ENCODE results near the gene NKD1. TPM values are rescaled to one million over a fixed set of nuclear protein-coding genes. Genes with fewer than 3 reads are reported as not detected.

NKD1 gene
- total and polyA plus RNA-seq, 2 donors = 0.90 to 0.98 TPM

GRCh38 chr16:50688867-50689266, 140.7 kb downstream of the NKD1 start:
- Histone ChIP-seq H3K9me3 (ENCODE audit: control insufficient read depth in 2 of 2, insufficient read depth in 1 of 2, low read length in 1 of 2) (peaks cover 0 to 5% of the 10 kb centered on the region in 2 donors), H3K27me3 (ENCODE audit: control insufficient read depth in 2 of 2, insufficient read depth in 1 of 2, low read length in 1 of 2) (peaks cover 2 to 15% of the 10 kb centered on the region in 2 donors), H3K4me1 (ENCODE audit: control insufficient read depth in 2 of 2, insufficient read depth in 2 of 2, low read length in 2 of 2) (peaks cover 15 to 34% of the 10 kb centered on the region in 2 donors), H3K4me3 (ENCODE audit: low read length in 2 of 2) (no peak overlapping the region), H3K36me3 (ENCODE audit: control insufficient read depth in 2 of 2, insufficient read depth in 2 of 2, low read length in 1 of 2) (no peaks in the 10 kb centered on the region), H3K27ac (ENCODE audit: low read depth in 1 of 2, low read length in 1 of 2) (no peak overlapping the region)
- WGBS = 94% methylated on average over 3 of the region's 3 CpGs
- no peak for DNase-seq (ENCODE audit: low read depth in 6 of 9, low spot score in 9 of 9)

DNA sequence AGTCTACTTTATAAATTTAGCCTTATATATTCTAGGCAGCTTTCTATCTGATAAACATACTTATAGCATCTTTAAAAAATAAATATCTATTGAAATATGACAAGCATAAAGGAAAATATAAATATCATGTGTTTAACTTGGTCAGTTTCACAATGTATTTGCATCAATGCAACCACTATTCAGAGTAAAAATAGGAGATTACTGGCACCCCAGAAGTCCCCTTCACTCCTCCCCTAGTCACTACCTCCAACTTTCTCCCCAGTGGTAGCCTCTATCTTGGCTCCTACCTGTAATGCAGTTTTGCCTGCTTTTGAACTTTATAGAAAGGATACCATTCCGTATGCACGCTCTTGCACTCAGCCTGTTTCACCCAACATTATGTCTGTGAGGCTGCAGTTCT, 142.0 kb downstream of the NKD1 start:
- H3K27me3 ChIP-seq (ENCODE audit: control insufficient read depth in 2 of 2, insufficient read depth in 1 of 2, low read length in 1 of 2) = peaks cover 2 to 21% of the 10 kb centered on the region in 2 donors
- no peak for DNase-seq (ENCODE audit: low read depth in 6 of 9, low spot score in 9 of 9)
- WGBS = 98% methylated on average over 2 of the region's 2 CpGs
- H3K27ac ChIP-seq (ENCODE audit: low read depth in 1 of 2, low read length in 1 of 2) = no peak overlapping the region
- no peaks in the 10 kb centered on the region for H3K36me3 ChIP-seq (ENCODE audit: control insufficient read depth in 2 of 2, insufficient read depth in 2 of 2, low read length in 1 of 2)
- no peaks in the 10 kb centered on the region for H3K9me3 ChIP-seq (ENCODE audit: control insufficient read depth in 2 of 2, insufficient read depth in 1 of 2, low read length in 1 of 2)
- no peak overlapping the region for H3K4me3 ChIP-seq (ENCODE audit: low read length in 2 of 2)
- H3K4me1 ChIP-seq (ENCODE audit: control insufficient read depth in 2 of 2, insufficient read depth in 2 of 2, low read length in 2 of 2) = peaks cover 8 to 25% of the 10 kb centered on the region in 2 donors

- Histone ChIP-seq H3K9me3 (ENCODE audit: control insufficient read depth in 2 of 2, insufficient read depth in 1 of 2, low read length in 1 of 2) (no peaks in the 10 kb centered on the region), H3K27me3 (ENCODE audit: control insufficient read depth in 2 of 2, insufficient read depth in 1 of 2, low read length in 1 of 2) (peaks cover 2 to 21% of the 10 kb centered on the region in 2 donors), H3K4me3 (ENCODE audit: low read length in 2 of 2) (no peak overlapping the region), H3K27ac (ENCODE audit: low read depth in 1 of 2, low read length in 1 of 2) (no peak overlapping the region), H3K4me1 (ENCODE audit: control insufficient read depth in 2 of 2, insufficient read depth in 2 of 2, low read length in 2 of 2) (peaks cover 0 to 26% of the 10 kb centered on the region in 2 donors), H3K36me3 (ENCODE audit: control insufficient read depth in 2 of 2, insufficient read depth in 2 of 2, low read length in 1 of 2) (no peaks in the 10 kb centered on the region)
- 96% methylated on average over 4 of the region's 4 CpGs for WGBS
- no peak for DNase-seq (ENCODE audit: low read depth in 6 of 9, low spot score in 9 of 9)
These were observed 144.4 kb downstream of the NKD1 start for GRCh38 chr16:50692644-50692998.

GRCh38 chr16:50692999-50693781, 145.0 kb downstream of the NKD1 start, which contains the start of gene NOD2:
Gene NOD2, plus strand, starts transcription at chr16:50693606. Its CDS starts 5,890 bp downstream, at chr16:50699496.
- Histone ChIP-seq H3K4me1 (ENCODE audit: control insufficient read depth in 2 of 2, insufficient read depth in 2 of 2, low read length in 2 of 2) (peaks cover 0 to 29% of the 10 kb centered on the region in 2 donors), H3K4me3 (ENCODE audit: low read length in 2 of 2) (peak within 1 kb of the TSS; percentile 13 to 34), H3K27me3 (ENCODE audit: control insufficient read depth in 2 of 2, insufficient read depth in 1 of 2, low read length in 1 of 2) (peaks cover 2 to 19% of the 10 kb centered on the region in 2 donors), H3K27ac (ENCODE audit: low read depth in 1 of 2, low read length in 1 of 2) (no peak within 1 kb of the TSS), H3K36me3 (ENCODE audit: control insufficient read depth in 2 of 2, insufficient read depth in 2 of 2, low read length in 1 of 2) (no peaks in the 10 kb centered on the region), H3K9me3 (ENCODE audit: control insufficient read depth in 2 of 2, insufficient read depth in 1 of 2, low read length in 1 of 2) (no peaks in the 10 kb centered on the region)
- DNase-seq (ENCODE audit: low read depth in 6 of 9, low spot score in 9 of 9) = peak in 1 of 9 donors; percentile 31
- 25% methylated on average over 56 of the region's 56 CpGs for WGBS

GRCh38 chr16:50694206-50694605, 146.0 kb downstream of the NKD1 start:
- H3K9me3 ChIP-seq (ENCODE audit: control insufficient read depth in 2 of 2, insufficient read depth in 1 of 2, low read length in 1 of 2) = no peaks in the 10 kb centered on the region
- peaks cover 2 to 19% of the 10 kb centered on the region in 2 donors for H3K27me3 ChIP-seq (ENCODE audit: control insufficient read depth in 2 of 2, insufficient read depth in 1 of 2, low read length in 1 of 2)
- H3K36me3 ChIP-seq (ENCODE audit: control insufficient read depth in 2 of 2, insufficient read depth in 2 of 2, low read length in 1 of 2) = no peaks in the 10 kb centered on the region
- 88% methylated on average over 2 of the region's 2 CpGs for WGBS
- no peak for DNase-seq (ENCODE audit: low read depth in 6 of 9, low spot score in 9 of 9)
- H3K4me1 ChIP-seq (ENCODE audit: control insufficient read depth in 2 of 2, insufficient read depth in 2 of 2, low read length in 2 of 2) = peaks cover 0 to 33% of the 10 kb centered on the region in 2 donors
- H3K4me3 ChIP-seq (ENCODE audit: low read length in 2 of 2) = no peak overlapping the region
- no peak overlapping the region for H3K27ac ChIP-seq (ENCODE audit: low read depth in 1 of 2, low read length in 1 of 2)

DNA sequence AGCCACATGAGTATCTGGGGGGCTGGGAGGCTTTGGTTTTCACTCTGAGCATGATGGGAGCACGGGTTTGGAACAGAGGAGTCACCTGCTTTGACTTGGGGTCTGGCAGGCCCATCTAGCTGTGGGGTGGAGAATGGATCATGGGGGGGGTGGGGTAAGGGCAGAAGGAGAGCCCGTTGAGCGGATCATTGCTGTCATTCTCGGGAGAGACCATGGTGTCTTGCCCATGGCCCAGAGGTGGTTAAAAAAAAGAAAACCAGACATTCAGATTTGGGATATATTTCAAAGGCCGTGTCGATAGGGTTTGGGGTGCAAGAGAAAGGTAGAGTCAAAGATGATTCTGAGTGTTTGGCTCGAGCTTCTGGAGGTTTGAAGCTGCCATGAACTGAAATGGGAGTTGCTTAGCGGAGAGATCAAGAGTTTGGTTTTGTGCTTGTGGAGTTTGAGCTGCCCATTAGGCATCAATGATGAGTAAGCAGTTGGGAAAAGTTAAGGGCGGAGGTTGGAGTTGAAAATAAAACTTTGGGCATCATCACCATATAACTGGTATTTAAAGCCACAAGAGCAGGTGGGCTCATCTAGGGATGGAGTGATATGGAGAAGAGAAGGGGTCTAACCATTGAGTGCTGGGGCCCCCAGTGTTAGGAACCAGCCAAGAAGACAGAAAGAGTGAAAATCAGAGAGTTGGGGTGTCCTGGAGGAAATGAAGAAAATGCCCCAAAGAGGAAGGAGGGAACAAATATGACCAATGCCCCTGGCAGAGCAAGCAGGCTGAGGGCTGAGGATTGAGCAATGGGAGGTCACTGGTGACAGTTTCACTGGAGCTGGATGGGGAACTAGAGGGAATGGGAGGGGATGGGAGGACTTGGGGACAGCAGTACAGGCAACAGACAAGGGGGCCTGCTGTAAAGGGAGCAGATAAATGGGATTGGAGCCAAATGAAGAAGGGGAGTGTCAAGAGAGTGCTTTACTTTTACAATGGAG, 147.1 kb downstream of the NKD1 start:
- Histone ChIP-seq H3K36me3 (ENCODE audit: control insufficient read depth in 2 of 2, insufficient read depth in 2 of 2, low read length in 1 of 2) (no peaks in the 10 kb centered on the region), H3K27ac (ENCODE audit: low read depth in 1 of 2, low read length in 1 of 2) (no peak overlapping the region), H3K4me1 (ENCODE audit: control insufficient read depth in 2 of 2, insufficient read depth in 2 of 2, low read length in 2 of 2) (peaks cover 0 to 33% of the 10 kb centered on the region in 2 donors), H3K9me3 (ENCODE audit: control insufficient read depth in 2 of 2, insufficient read depth in 1 of 2, low read length in 1 of 2) (no peaks in the 10 kb centered on the region), H3K4me3 (ENCODE audit: low read length in 2 of 2) (no peak overlapping the region), H3K27me3 (ENCODE audit: control insufficient read depth in 2 of 2, insufficient read depth in 1 of 2, low read length in 1 of 2) (peaks cover 2 to 19% of the 10 kb centered on the region in 2 donors)
- WGBS = 97% methylated on average over 9 of the region's 9 CpGs
- DNase-seq (ENCODE audit: low read depth in 6 of 9, low spot score in 9 of 9) = no peak

DNA sequence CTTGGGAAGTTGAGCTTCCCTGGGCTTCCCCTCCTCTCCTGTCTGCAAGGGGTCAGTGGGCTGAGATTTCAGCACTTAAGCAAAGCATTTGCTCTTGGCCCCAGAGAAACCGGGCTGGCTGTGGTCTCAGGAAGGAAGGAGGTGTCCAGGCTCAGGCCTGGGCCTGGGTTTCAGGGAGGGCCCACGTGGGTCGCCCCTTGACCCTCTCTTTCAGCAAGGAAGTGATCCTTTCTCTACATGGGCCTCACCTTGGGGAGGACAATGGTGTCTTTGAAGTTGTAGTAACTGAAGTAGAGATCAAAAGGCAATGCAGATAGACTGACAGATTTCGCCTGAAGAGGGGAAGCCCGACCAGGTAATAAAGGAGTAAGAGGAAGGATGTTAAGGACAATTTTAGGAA, 147.9 kb downstream of the NKD1 start:
- H3K36me3 ChIP-seq (ENCODE audit: control insufficient read depth in 2 of 2, insufficient read depth in 2 of 2, low read length in 1 of 2) = no peaks in the 10 kb centered on the region
- peaks cover 2 to 19% of the 10 kb centered on the region in 2 donors for H3K27me3 ChIP-seq (ENCODE audit: control insufficient read depth in 2 of 2, insufficient read depth in 1 of 2, low read length in 1 of 2)
- DNase-seq (ENCODE audit: low read depth in 6 of 9, low spot score in 9 of 9) = no peak
- H3K27ac ChIP-seq (ENCODE audit: low read depth in 1 of 2, low read length in 1 of 2) = no peak overlapping the region
- no peaks in the 10 kb centered on the region for H3K9me3 ChIP-seq (ENCODE audit: control insufficient read depth in 2 of 2, insufficient read depth in 1 of 2, low read length in 1 of 2)
- 66% methylated on average over 5 of the region's 5 CpGs for WGBS
- H3K4me1 ChIP-seq (ENCODE audit: control insufficient read depth in 2 of 2, insufficient read depth in 2 of 2, low read length in 2 of 2) = peaks cover 0 to 33% of the 10 kb centered on the region in 2 donors
- H3K4me3 ChIP-seq (ENCODE audit: low read length in 2 of 2) = no peak overlapping the region

GRCh38 chr16:50696575-50697420, 148.6 kb downstream of the NKD1 start:
- Histone ChIP-seq H3K36me3 (ENCODE audit: control insufficient read depth in 2 of 2, insufficient read depth in 2 of 2, low read length in 1 of 2) (no peaks in the 10 kb centered on the region), H3K27ac (ENCODE audit: low read depth in 1 of 2, low read length in 1 of 2) (no peak overlapping the region), H3K4me1 (ENCODE audit: control insufficient read depth in 2 of 2, insufficient read depth in 2 of 2, low read length in 2 of 2) (peaks cover 0 to 33% of the 10 kb centered on the region in 2 donors), H3K27me3 (ENCODE audit: control insufficient read depth in 2 of 2, insufficient read depth in 1 of 2, low read length in 1 of 2) (peaks cover 2 to 19% of the 10 kb centered on the region in 2 donors), H3K4me3 (ENCODE audit: low read length in 2 of 2) (no peak overlapping the region), H3K9me3 (ENCODE audit: control insufficient read depth in 2 of 2, insufficient read depth in 1 of 2, low read length in 1 of 2) (no peaks in the 10 kb centered on the region)
- WGBS = 80% methylated on average over 15 of the region's 15 CpGs
- no peak for DNase-seq (ENCODE audit: low read depth in 6 of 9, low spot score in 9 of 9)

Data from thymus (tissue), 11 donors.